GM18507 (cell line): ENCODE results near the gene FAM169A.
"Not testable (repeated sequence)": the region's sequence is repeated elsewhere in the genome, so short reads cannot be mapped to it uniquely, and the experiment has no call there.

Experiments used
- DNase-seq: peaks from one replicate; pipeline ENCODE4 v3.0.0; 2011; ENCODE audit warnings: low read depth; ENCODE audit not compliant: insufficient read length; ENCODE audit errors: extremely low spot score
- FAIRE-seq: peaks from 2 replicates; lab custom pipeline; 2011; peaks lifted over from hg19 to GRCh38; lab: Jason Lieb, UNC

The FAM169A gene

DNA sequence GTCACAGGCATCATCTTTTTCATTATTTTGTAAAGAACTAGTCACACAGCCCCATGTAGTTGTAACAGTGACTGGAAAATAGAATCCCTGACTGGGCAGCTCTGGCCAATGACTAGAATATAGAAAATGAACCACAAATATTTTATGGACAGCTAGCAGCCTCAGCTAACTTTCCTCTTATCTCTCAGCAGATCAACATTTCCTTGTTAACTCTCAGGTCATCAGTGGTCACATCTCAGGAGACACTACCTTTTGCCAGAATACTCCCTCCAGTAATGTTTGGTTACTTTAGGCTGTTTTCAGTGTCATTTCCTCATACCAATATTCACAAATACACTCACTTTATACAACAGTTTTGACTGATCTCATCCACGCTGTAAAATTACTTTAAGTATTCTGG lies 43.9 kb downstream of the FAM169A start:
- DNase-seq, result no peak
- no peak for FAIRE-seq

DNA sequence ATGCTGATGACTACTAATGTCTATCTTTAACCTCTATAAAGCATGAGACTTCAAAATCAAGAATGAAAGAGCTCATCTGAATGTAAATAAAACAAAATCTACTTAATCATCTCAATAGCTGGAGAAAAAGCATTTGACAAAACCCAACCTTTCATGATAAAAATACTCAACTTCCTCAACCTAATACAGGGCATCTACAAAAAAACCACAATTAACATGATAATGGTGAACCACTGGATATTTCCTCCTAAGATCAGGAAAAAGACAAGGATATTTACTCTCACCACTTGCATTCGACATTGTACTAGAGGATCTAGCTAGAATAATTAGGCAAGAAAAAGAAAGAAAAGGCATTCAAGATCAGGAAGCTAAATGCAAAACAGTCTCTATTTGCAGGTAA lies 49.3 kb downstream of the FAM169A start:
- FAIRE-seq (no peak), DNase-seq (no peak)

DNA sequence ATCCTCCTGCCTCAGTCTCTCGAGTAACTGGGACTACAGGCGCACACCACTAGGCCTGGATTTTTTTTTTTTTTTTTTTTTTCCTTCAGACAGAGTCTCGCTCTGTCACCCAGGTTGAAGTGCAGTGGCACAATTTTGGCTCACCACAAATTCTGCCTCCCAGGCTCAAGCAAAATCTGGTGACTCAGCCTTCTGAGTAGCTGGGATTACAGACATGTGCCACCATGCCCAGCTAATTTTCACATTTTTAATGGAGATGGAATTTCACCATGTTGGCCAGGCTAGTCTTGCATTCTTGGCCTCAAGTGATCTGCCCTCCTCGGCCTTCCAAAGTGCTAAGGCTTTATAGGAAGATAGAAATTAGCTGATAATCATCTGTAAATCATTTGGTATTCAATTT lies 55.3 kb downstream of the FAM169A start:
- no peak for FAIRE-seq
- DNase-seq, result no peak

DNA sequence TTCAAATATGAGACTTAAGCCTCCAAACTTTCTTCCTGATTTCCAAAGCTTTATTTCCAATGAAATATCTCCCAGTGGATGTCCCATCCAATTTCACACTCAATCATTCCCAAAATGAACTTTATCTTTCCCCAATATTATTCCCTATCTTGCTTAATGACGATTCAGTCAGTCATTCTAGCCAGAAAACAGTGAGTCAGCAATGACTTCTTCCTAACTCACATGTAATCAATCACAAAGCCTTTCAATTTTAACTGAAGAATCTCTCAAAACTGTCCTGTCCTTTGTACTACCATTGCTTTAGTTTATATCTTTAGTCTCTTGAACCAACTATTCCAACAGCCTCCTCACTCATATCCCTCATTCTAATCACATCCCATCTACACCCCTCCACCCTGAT lies 64.2 kb downstream of the FAM169A start:
- FAIRE-seq (no peak), DNase-seq (no peak)

DNA sequence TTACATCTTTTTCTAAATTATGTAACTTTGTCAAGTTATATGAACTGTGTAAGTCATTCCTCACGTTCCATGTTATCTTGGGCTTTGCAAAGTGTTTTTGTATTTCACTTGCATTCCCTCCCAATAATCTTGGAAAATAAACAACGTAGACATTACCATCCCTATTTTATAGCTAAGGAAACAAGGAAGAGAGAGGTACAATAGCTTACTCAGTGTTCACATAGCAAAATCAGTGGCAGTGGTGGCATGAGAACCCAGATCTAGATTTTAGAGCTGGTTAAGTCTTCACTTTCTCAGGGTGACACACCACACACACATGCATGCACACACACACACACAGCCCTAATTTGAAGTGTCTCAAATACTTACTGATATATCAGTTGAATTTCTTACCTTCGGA lies 65.0 kb downstream of the FAM169A start:
- no peak for FAIRE-seq
- no peak for DNase-seq

DNA sequence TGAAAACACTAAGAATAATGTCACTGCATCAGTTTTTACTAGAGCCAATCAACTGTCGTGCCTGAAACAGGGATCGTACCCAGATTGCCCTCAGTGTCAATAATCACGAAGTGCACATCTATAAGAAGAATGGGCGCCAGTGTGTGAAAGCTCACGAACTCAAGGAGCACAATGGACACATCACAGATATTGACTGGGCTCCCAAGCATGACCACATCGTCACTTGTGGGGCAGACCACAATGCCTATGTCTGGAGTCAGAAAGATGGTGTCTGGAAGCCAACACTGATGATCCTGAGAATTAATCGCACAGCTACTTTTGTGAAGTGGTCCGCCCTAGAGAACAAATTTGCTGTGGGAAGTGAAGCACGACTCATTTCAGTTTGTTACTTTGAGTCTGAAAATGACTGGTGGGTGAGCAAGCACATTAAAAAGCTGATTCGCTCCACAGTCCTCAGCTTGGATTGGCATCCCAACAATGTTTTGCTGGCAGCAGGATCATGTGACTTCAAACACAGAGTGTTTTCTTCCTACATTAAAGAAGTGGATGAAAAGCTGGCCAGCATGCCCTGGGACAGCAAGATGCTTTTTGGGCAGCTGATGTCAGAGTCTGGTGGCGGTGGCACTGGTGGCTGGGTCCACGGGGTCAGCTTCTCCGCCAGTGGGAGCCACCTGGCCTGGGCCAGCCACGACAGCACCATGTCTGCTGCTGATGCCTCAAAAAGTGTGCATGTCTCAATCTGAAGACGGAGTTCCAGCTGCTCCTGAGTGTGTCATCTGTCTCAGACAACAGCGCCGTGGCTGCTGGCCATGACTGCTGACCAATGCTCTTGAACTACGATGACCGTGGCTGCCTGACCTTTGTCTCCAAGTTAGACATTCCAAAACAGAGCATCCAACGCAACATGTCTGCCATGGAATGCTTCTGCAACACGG lies 66.9 kb downstream of the FAM169A start:
- no peak for FAIRE-seq
- DNase-seq, result no peak

DNA sequence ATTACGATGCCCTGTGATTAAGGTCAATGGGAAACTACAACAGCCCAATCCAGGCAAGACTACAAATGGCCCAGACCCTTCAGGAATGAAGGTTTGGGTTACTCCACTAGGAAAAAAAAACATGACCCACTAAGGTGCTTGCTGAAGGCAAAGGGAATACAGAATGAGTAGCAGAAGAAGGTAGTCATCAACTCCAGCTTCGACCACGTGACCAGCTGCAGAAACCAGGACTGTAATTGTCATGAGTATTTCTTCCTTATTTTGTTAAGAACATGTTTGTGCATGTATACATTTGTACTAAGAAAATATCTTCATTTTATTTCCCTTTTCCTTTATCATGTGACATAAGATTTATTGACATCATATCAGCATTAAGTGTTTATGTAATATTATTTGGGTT lies 74.5 kb downstream of the FAM169A start:
- FAIRE-seq, DNase-seq: not testable (repeated sequence)

DNA sequence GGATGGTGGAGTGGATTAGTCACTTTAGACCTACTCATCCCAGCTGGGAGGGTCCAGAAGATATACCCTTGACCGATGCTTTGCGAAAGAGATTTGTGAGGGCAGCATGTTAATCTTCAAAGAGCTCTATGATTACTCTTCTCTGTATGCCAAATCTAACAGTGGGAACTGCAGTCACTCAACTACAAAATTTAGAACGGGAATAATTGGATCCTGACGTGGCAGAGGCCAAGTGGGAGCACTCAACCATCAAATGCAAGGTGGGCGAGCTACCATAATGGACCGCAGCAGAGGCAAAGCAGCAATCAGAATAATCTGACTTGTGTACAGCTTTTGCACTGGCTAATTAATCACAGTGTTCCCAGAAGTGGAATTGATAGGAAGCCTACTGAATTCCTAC lies 78.8 kb downstream of the FAM169A start:
- FAIRE-seq (no peak), DNase-seq (no peak)

DNA sequence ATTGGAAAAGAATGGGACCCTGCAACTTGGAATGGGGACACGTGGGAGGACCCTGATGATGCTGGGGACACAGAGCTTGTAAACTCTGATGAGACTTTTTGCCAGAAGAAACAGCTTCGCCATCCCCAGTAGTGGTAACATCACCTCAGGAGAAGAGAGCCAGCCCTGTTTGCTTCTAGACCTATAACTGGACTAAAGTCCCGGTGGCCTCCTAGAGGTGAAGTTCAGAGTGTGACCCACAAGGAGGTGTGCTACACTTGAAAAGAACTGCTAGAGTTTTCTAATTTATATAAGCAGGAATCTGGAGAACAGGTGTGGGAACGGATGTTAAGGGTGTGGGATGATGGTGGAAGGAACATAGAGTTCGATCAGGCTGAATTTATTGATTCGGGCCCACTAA lies 79.3 kb downstream of the FAM169A start:
- DNase-seq (no peak), FAIRE-seq (no peak)

DNA sequence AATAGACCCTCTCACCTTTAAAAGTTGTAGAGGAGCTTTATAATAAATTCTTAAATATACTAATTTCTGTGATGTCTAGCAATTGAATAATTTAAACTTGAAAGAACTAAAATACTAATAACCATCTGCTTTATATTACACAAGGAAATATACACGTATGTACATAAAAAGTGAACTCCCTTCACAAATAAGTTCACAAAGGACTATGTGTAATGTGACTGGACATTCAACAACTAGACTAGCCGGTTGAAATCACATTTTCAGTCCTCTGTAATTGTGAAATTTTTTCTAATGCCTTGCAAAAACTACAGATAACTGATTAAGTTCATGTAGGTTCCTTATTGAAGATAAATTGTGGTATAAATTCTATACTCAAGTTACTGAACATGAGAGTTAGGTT lies 87.6 kb downstream of the FAM169A start:
- DNase-seq, result no peak
- no peak for FAIRE-seq

DNA sequence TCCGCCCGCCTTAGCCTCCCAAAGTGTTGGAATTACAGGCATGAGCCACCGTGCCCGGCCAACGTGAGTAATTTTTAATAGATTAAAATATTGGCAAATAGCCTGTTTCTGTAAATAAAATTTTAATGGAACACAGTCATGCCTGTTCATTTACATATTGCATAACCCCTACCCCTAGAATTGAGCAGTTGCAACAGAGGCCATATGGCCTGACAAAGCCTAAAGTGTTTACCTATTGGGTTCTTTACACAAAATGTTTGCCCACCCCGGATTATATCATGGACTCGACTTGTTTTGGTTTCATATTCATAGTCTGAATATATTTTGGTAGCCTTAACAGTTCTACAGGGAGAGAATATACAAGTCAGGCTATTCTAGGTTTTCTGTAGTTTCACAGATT lies 93.8 kb downstream of the FAM169A start:
- no peak for FAIRE-seq
- DNase-seq, result no peak

DNA sequence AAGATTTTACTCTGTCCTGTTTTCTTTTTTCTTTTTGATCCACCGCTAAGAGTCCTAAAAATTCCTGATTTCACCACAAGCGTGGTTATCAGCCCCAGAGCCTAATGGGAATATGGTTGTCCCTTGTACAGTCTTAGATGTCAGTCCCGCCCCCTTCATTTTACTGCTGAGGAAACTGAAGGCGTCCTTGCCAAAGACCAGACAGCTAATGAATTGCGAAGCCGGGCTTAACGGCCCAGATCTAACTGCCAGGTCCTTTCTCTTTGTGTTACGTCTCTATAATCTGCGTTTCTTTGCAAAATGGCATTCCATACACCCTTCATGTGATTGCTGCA lies 98.6 kb downstream of the FAM169A start:
- FAIRE-seq (no peak), DNase-seq (no peak)

DNA sequence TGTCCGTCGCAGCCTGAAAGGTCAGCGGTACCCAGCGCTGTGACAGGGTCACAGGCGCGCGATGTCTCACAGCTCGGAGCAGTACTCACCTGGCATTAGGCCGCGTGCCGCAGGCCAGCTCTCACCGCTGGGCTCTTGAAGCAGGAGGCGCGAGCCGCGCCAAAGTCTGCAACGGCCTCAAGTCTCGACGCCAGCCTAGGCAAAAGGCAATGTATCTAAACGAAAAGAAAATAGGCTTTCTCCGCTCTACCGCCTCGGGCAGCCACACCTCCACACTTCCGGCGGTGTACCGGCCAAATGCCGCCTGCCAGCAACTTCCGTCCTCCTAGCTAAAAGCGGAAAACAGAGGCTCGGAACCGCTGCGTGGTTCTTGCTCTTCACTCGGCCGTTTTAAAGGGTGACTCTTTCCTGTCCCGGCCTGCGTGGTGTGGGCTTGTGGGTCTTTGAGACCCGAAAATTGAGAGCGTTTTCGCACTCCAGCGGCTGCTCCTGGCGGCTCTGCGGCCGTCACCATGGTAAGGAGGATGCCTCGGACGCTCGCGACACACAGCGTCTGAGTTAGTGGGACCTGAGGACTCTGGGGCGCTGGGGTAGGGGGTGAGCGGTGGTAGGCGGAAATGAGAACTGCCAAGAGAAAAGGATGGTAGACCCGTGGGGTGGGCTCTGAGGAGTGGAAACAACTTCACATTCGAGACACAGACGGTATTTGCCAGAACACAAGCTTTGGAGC lies 99.2 kb downstream of the FAM169A start, which contains the start of the genes GFM2 and NSA2:
Gene GFM2, minus strand, starts transcription at position 269 of the 730 bp plus-strand sequence. CDS start 3,375 bp downstream, outside the sequence.
Gene NSA2, plus strand, starts transcription at position 401 of the 730 bp plus-strand sequence. Its CDS starts 112 bp downstream, at position 513.
- FAIRE-seq, result peak; percentile 90
- peak; percentile 72 for DNase-seq

DNA sequence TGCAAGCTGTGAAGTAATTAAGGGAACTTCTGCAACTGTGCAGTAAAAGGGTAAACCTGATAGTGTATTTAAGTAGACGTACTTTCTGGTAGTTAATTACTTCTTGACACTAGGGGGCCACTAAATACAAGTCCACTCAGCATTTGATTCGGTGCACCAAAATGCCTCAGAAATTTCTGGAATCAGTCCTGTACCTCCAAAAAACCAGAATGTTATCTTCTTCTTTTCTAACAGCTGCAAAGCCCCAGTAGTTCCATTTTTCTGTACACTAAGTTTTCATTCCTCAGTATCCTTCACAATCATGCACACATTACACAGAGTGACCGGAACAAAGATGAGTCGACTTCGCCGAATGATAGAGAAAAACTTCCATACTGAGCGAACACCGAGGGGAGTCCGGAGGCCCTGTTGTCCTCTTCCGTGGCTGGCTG lies 99.8 kb downstream of the FAM169A start:
- DNase-seq (no peak), FAIRE-seq (no peak)

DNA sequence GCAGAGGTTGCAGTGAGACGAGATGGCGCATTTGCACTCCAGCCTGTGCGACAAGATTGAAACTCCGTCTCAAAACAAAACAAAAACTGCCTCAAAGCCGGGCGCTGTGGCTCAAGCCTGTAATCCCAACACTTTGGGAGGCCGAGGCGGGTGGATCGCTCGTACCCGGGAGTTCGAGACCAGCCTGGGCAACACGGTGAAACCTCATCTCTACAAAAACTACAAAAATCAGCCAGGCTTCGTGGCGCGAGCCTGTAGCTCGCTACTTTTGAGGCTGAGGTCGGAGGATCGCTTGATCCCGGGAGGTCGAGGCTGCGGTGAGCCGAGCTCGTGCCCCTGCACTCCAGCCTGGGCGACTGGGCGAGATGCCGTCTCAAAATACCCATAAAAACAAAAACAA lies 100.3 kb downstream of the FAM169A start:
- FAIRE-seq, result no peak

DNA sequence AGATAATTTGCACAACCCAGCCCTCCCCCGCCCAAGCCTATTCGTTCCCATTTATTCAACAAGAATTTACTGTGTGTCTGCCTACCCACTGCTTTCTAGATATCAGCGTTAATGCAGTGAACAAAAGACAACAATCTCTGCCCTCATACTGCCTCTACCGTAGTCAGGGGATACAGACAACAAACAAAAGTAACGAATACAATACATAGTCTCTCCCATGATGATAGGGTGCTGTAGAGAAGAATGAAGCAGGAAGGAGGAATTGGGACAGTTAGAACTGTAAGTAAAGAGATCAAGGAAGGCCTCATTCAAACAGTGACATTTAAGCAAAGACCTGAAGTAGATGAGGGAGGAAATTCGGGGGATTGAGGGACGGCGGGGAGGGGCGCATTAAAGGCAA lies 101.0 kb downstream of the FAM169A start:
- DNase-seq, result no peak
- no peak for FAIRE-seq

More for the DNA sequence above, 100.3 kb downstream of the FAM169A start:
- no peak for DNase-seq

DNA sequence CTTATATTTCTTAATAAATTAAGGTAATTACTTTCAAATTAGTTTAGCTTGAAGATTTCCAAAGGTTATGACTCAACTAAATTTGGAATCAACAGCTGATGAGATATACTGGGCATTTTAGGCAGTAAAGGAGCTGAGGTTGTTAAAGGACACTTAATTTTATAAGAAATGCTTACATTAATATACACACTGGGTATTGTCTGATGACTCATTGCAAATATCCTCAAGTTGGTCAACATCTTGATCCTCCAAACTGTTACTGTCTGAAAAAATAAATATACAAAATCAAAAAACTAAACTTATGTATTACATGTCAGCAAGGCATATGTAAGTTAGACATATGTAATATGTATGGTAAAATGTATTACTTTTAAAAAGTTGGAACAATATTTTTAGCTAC lies 102.7 kb downstream of the FAM169A start:
- no peak for FAIRE-seq
- no peak for DNase-seq

DNA sequence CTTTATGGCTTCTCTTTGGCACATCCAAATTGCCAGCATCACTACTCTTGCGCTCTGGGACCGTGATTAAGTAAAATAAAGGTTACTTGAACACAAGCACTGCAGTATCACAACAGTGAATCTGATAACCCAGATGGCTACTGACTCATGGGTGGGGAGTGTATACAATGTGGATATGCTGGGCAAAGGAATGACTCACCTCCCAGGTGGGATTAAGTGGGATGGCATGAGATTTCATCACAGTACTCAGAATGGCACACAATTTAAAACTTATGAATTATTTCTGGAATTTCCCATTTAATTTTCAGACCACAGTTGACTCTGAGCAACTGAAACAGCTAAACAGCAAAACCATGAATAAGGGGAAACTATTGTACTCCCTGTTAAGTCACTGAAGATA lies 103.6 kb downstream of the FAM169A start:
- no peak for FAIRE-seq
- no peak for DNase-seq

DNA sequence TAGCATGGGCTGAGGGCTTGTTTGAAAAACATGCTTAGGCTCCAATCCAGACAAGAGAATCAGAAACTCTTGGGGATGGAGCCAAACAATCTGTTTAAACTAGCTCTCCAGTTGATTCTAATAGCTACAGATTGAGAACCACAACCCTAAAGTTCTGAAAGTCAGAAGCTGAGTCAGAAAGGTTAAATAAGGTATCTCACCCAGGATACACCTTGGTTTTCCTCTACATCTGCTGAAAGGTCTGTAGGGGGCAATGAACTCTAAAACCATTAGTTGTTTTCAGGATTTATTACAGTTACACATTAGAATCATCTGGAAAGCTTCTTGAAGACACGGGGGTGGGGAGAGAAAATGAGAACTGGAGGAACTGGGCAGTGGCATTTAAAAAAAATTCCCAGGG lies 104.9 kb downstream of the FAM169A start:
- no peak for FAIRE-seq

DNA sequence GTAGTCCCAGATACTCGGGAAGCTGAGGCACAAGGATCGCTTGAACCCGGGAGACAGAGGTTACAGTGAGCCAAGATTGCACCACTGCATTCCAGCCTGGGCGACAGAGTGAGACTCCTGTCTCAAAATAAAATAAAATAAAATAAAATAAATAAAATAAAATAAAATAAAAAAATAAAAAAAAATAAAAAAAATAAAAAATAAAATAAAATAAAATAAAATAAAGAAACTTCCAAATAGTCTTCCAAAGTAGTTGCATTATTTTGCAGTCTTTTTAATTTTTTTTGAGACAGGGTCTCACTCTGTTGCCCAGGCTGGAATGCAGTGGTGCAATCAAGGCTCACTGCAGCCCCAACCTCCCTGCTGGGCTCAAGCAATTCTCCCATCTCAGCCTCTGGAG lies 117.4 kb downstream of the FAM169A start:
- not testable (repeated sequence) for FAIRE-seq, DNase-seq

More for the DNA sequence above, 104.9 kb downstream of the FAM169A start:
- no peak for DNase-seq

DNA sequence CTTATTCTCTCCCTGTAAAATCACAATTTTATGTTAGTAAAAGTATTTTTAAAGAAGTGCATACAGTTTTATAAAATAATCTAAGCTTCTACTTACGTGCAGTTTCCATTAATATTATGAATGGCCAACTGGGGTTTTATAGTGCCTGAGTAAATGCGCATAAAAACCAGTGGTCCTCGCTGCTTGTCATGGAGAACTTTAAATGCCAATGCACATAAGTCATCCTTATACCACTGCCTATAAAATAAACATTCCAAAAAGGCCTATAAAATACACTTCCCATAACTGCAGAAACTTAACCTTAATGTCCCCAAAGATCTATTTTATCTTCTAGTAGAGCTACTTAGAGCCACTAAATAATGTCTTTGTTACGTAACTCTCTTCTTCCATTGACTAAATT lies 127.8 kb downstream of the FAM169A start:
- FAIRE-seq (no peak), DNase-seq (no peak)
